ENCODE data around the gene GNMT. TPM values are rescaled to one million over a fixed set of nuclear protein-coding genes. Genes with fewer than 3 reads are reported as not detected.

The GNMT gene
- polyA plus RNA-seq, 1 of the 3 experiments (the other 2 are of a cell fraction) = 2.0 TPM

DNA sequence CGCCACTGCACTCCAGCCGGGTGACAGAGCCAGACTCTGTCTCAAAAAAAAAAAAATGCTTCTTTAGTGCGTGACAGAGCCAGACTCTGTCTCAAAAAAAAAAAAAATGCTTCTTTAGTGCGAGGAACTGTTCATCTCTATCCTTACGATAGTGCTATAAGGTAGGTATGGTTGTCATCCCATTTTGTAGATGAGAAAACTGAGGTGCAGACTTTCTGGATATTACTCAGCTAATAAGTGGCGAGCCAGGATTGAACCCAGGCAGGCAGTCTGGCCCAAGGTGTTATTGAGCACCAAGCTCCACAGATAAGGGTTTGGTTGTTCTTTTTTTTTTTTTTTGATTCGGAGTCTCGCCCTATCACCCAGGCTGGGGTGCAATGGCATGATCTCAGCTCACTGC lies 41.3 kb downstream of the GNMT start:
- WGBS (ENCODE audit: low lambda C conversion rate) = 96% methylated on average over 8 of the region's 8 CpGs
- Histone ChIP-seq H2AFZ (ENCODE audit: low read depth) (no peak overlapping the region), H3K79me2 (ENCODE audit: insufficient read depth) (peaks cover 18% of the 10 kb centered on the region; the same call in 1 of the 2 replicates), H3K4me2 (no peak overlapping the region), H3K9ac (no peak overlapping the region), H3K27me3 (ENCODE audit: insufficient read depth) (no peaks in the 10 kb centered on the region), H3K9me2 (no peaks in the 10 kb centered on the region), H4K20me1 (ENCODE audit: insufficient read depth) (no peaks in the 10 kb centered on the region), H3K27ac (ENCODE audit: low read depth in 2 of 2, low read length in 1 of 2) (no peak overlapping the region), H3K9me3 (no peaks in the 10 kb centered on the region), H3K36me3 (replicated peaks in 1 of 2; ENCODE audit: control insufficient read depth in 1 of 2, insufficient read depth in 2 of 2, low read length in 1 of 2) (peaks cover 9 to 15% of the 10 kb centered on the region in 2 experiments), H3K4me3 (ENCODE audit: low read depth in 2 of 2, low read length in 1 of 2) (no peak overlapping the region), H3K4me1 (ENCODE audit: control insufficient read depth in 1 of 2, insufficient read depth in 2 of 2, low read depth in 1 of 2, low read length in 1 of 2) (no peaks in the 10 kb centered on the region), H3F3A (replicated peaks; ENCODE audit: insufficient read depth) (peaks cover 5% of the 10 kb centered on the region)
- TF ChIP-seq ELF1 (IDR thresholded peaks at IDR 0.05) (no peak), FOSL2 (IDR thresholded peaks at IDR 0.05; ENCODE audit: borderline replicate concordance, low read depth) (no peak), FOXJ3 (CRISPR knock-in tag; IDR thresholded peaks at IDR 0.05) (no peak), RFX5 (IDR thresholded peaks at IDR 0.05; ENCODE audit: low read length) (no peak)
- TF ChIP-seq, protein P1, sequence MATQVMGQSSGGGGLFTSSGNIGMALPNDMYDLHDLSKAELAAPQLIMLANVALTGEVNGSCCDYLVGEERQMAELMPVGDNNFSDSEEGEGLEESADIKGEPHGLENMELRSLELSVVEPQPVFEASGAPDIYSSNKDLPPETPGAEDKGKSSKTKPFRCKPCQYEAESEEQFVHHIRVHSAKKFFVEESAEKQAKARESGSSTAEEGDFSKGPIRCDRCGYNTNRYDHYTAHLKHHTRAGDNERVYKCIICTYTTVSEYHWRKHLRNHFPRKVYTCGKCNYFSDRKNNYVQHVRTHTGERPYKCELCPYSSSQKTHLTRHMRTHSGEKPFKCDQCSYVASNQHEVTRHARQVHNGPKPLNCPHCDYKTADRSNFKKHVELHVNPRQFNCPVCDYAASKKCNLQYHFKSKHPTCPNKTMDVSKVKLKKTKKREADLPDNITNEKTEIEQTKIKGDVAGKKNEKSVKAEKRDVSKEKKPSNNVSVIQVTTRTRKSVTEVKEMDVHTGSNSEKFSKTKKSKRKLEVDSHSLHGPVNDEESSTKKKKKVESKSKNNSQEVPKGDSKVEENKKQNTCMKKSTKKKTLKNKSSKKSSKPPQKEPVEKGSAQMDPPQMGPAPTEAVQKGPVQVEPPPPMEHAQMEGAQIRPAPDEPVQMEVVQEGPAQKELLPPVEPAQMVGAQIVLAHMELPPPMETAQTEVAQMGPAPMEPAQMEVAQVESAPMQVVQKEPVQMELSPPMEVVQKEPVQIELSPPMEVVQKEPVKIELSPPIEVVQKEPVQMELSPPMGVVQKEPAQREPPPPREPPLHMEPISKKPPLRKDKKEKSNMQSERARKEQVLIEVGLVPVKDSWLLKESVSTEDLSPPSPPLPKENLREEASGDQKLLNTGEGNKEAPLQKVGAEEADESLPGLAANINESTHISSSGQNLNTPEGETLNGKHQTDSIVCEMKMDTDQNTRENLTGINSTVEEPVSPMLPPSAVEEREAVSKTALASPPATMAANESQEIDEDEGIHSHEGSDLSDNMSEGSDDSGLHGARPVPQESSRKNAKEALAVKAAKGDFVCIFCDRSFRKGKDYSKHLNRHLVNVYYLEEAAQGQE (IDR thresholded peaks at IDR 0.05; ENCODE audit: low read depth, low read length) = no peak
- TF ChIP-seq, protein P2, sequence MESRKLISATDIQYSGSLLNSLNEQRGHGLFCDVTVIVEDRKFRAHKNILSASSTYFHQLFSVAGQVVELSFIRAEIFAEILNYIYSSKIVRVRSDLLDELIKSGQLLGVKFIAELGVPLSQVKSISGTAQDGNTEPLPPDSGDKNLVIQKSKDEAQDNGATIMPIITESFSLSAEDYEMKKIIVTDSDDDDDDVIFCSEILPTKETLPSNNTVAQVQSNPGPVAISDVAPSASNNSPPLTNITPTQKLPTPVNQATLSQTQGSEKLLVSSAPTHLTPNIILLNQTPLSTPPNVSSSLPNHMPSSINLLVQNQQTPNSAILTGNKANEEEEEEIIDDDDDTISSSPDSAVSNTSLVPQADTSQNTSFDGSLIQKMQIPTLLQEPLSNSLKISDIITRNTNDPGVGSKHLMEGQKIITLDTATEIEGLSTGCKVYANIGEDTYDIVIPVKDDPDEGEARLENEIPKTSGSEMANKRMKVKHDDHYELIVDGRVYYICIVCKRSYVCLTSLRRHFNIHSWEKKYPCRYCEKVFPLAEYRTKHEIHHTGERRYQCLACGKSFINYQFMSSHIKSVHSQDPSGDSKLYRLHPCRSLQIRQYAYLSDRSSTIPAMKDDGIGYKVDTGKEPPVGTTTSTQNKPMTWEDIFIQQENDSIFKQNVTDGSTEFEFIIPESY (IDR thresholded peaks at IDR 0.05; ENCODE audit: borderline replicate concordance, low read depth) = no peak
- TF ChIP-seq, protein P3, sequence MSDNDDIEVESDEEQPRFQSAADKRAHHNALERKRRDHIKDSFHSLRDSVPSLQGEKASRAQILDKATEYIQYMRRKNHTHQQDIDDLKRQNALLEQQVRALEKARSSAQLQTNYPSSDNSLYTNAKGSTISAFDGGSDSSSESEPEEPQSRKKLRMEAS (IDR thresholded peaks at IDR 0.05; ENCODE audit: low read depth) = no peak
- TF ChIP-seq, protein P4, sequence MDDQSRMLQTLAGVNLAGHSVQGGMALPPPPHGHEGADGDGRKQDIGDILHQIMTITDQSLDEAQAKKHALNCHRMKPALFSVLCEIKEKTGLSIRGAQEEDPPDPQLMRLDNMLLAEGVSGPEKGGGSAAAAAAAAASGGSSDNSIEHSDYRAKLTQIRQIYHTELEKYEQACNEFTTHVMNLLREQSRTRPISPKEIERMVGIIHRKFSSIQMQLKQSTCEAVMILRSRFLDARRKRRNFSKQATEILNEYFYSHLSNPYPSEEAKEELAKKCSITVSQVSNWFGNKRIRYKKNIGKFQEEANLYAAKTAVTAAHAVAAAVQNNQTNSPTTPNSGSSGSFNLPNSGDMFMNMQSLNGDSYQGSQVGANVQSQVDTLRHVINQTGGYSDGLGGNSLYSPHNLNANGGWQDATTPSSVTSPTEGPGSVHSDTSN (IDR thresholded peaks at IDR 0.05) = no peak
- ChIA-PET POLR2A (interaction anchor here (1.8 kb wide), 1 partner anchor 15 kb away, joined by 4 read pairs; no protein-coding TSS in a partner anchor), CTCF (interaction anchor here (0.6 kb wide), 1 partner anchor 351 kb away, joined by 3 read pairs; no protein-coding TSS in a partner anchor)
- no peak for DNase-seq

DNA sequence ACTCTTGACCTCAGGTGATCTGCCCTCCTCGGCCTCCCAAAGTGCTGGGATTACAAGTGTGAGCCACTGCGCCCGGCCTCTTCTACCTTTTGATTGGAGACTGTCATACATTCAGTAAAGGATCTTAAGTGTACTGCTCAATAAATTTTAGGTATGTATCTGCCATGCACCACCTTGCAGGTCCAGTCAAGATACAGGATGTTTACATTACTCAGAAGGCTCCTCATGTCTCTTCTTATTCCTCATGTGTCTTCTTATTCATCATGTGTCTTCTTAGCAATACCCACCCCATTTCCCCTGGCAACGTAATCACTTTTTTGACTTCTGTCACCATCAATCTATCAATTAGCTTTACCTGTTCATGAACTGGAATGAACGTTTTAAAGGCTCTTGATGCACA lies 45.3 kb downstream of the GNMT start:
- H3K9me2 ChIP-seq = no peaks in the 10 kb centered on the region
- H4K20me1 ChIP-seq (ENCODE audit: insufficient read depth) = no peaks in the 10 kb centered on the region
- H3K4me1 ChIP-seq (ENCODE audit: control insufficient read depth in 1 of 2, insufficient read depth in 2 of 2, low read depth in 1 of 2, low read length in 1 of 2) = no peaks in the 10 kb centered on the region
- POLR2A ChIA-PET = interaction anchor here (0.6 to 0.8 kb wide), 2 partner anchors 22 to 35 kb away, joined by 3 read pairs; partner anchors contain the start of gene PPP2R5D
- CTCF ChIA-PET = interaction anchor here (1.1 to 2.5 kb wide), 2 partner anchors 10 to 138 kb away, joined by 3 to 10 read pairs; no protein-coding TSS in a partner anchor
- H3F3A ChIP-seq (replicated peaks; ENCODE audit: insufficient read depth) = peaks cover 11% of the 10 kb centered on the region
- H3K9ac ChIP-seq = no peak overlapping the region
- no peak for DNase-seq
- H3K27ac ChIP-seq (ENCODE audit: low read depth in 2 of 2, low read length in 1 of 2) = no peak overlapping the region
- 84% methylated on average over 5 of the region's 5 CpGs for WGBS (ENCODE audit: low lambda C conversion rate)
- H3K4me2 ChIP-seq = no peak overlapping the region
- no peaks in the 10 kb centered on the region for H3K9me3 ChIP-seq
- H3K27me3 ChIP-seq (ENCODE audit: insufficient read depth) = no peaks in the 10 kb centered on the region
- no peak overlapping the region for H3K4me3 ChIP-seq (ENCODE audit: low read depth in 2 of 2, low read length in 1 of 2)
- no peak for TF ChIP-seq GATA2 (CRISPR knock-in tag; IDR thresholded peaks at IDR 0.05)
- H3K79me2 ChIP-seq (ENCODE audit: insufficient read depth) = peaks cover 5% of the 10 kb centered on the region; the same call in 1 of the 2 replicates
- H2AFZ ChIP-seq (ENCODE audit: low read depth) = no peak overlapping the region
- H3K36me3 ChIP-seq (replicated peaks in 1 of 2; ENCODE audit: control insufficient read depth in 1 of 2, insufficient read depth in 2 of 2, low read length in 1 of 2) = peaks cover 33 to 39% of the 10 kb centered on the region in 2 experiments

Data from SK-N-SH (cell line).